HFF-Myc (cell line): ENCODE data around the gene SLC25A48.

Experiments used
- DNase-seq: peaks from one replicate; pipeline ENCODE4 v3.0.0-alpha.2; 2011; ENCODE audit warnings: low read depth; ENCODE audit errors: extremely low read depth
- H3K4me3 ChIP-seq: replicated peaks from 2 replicates; pipeline ENCODE4 v1.5.1; 2011; ENCODE audit warnings: low read depth, mild to moderate bottlenecking, control low read depth, low read length
- TF ChIP-seq, protein P1 (sequence below): IDR thresholded peaks from 2 replicates; pipeline ENCODE4 v1.5.1; 2012; ENCODE audit warnings: mild to moderate bottlenecking, low read depth, low read length, control low read depth; ENCODE audit errors: missing control alignments

SLC25A48 gene

DNA sequence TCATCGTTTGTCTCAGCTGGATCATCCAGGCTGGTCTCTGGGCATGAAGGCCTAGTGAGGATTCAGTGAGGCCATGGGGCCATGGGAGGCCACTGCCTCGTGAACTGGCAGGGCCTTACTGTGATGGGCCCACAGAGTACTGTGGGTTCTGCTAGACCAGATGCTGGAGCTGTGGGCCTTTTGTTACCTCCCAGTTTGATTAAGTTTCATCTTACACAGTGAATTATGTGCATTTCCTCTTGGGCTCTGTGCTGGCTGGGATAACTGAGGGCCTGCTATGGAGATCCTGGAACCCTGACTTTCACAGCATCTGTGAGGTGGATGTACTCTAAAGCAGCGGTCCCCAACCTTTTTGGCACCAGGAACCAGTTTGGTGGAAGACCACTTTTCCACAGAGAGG, 19.7 kb upstream of the SLC25A48 start:
- H3K4me3 ChIP-seq = no peak overlapping the region
- DNase-seq = no peak
- TF ChIP-seq, protein P1, sequence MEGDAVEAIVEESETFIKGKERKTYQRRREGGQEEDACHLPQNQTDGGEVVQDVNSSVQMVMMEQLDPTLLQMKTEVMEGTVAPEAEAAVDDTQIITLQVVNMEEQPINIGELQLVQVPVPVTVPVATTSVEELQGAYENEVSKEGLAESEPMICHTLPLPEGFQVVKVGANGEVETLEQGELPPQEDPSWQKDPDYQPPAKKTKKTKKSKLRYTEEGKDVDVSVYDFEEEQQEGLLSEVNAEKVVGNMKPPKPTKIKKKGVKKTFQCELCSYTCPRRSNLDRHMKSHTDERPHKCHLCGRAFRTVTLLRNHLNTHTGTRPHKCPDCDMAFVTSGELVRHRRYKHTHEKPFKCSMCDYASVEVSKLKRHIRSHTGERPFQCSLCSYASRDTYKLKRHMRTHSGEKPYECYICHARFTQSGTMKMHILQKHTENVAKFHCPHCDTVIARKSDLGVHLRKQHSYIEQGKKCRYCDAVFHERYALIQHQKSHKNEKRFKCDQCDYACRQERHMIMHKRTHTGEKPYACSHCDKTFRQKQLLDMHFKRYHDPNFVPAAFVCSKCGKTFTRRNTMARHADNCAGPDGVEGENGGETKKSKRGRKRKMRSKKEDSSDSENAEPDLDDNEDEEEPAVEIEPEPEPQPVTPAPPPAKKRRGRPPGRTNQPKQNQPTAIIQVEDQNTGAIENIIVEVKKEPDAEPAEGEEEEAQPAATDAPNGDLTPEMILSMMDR = no peak

DNA sequence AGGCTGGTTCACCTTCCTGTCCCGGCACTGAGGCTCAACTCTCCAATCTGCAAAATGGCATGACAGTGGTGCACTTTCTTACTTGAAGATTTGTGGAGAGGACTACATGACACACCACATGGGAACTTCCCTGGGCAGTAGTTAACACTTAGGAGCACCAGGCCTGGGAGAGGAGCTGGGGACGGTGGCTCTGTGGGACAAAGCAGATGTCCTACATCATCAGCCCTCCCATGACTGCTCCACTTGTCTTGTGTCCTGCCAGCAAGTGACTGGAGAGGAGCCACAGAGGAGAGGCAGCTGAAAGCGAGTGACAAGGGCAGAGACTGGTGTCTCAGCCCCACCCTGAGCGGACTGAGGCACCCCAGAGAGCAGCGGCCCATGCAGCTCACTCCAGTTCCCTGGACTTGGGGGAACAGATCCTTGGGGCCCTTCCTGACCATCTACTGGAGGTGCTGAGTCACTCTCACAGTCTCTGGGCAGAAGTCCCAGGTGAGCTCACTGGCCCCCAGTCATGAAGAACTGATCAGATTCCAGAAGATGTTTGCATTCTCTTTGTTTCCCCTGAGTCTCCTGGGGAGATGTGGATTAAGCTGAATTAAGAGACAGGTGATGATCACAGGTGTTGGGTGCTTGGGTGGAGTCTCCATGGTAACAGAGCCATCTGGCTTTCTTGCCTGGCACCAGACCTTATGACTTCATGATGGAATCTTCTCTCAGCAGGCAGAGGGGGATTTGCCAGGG, 13.2 kb upstream of the SLC25A48 start:
- no peak for DNase-seq
- TF ChIP-seq, protein P1 = no peak
- no peak overlapping the region for H3K4me3 ChIP-seq

DNA sequence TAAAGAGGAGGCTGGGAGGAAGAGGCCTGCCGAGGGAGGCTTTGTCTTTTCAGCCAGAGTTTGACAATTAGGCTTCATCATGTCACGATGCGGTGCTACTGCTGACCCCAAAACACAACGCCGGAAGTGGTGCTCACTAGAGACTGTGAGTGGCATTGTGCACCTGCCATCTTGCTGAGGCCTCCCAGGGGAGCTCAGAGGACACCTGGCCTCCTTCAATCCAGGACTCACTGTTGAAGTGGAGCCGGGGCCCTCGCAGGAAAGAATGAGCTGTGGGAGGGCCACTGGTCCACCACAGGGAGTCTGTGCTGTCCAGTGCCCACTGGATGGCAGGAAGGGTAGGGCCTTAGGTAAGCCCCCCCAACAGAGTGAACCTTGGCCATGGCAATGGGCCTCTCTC, 12.7 kb upstream of the SLC25A48 start:
- H3K4me3 ChIP-seq = no peak overlapping the region
- TF ChIP-seq, protein P1 = no peak
- DNase-seq = no peak

DNA sequence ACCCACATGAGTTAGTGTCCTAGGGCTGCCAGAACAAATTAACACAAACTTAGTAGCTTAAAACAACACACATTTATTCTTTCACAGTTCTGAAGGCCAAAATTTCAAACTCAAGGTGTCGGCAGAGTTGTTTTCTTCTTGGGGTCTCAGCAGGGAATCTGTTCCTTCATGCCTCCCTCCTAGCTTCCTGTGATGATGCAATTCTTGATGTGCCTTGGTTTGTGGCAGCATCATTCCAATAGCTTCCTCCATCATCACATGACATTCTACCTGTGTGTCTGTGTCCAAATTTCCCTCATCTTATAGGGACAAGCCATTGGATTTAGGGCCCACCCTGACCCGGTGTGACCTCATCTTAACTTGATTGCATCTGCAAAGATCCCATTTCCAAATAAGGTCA, 12.2 kb upstream of the SLC25A48 start:
- TF ChIP-seq, protein P1 = no peak
- no peak overlapping the region for H3K4me3 ChIP-seq
- DNase-seq = no peak

DNA sequence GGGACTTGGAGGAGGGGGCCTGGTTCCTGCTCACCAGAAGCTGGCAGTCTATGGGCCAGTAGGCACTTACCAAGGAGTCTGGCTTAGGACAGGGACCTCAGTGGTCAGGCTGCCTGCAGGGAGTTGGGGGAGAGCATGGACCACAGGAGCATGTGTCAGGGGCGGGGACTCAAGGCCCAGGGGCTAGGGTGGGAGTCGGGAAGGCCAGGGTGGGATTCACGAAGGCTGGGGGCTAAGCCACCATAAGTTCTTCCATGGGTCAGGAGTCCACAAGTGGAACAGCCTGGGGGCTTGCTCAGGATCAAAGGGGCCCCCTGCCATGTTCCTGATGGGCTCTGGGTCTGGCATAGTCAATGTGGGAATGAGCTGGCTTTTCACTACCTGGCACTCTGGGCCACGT, 11.5 kb upstream of the SLC25A48 start:
- TF ChIP-seq, protein P1 = no peak
- no peak for DNase-seq
- no peak overlapping the region for H3K4me3 ChIP-seq

DNA sequence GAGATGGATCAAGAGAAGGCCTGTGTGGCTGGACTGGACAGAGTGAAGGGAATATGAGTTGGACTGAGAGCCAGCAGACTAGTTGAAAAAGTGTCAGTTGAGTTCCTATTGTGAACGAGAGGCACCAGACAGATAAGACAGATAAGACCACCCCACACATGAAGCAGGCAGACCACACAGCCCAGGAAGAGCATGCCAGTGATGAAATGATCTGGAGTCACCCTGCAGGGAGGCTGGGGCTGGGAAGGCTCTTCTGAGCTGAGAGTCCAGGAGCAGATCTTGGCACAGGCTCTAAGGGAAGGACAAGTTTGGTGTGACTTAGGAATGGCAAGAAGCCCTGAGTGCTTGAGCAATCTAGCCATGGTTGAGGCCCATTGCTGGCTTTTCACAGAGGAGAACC, 10.6 kb upstream of the SLC25A48 start:
- TF ChIP-seq, protein P1 = no peak
- no peak overlapping the region for H3K4me3 ChIP-seq
- DNase-seq = no peak

DNA sequence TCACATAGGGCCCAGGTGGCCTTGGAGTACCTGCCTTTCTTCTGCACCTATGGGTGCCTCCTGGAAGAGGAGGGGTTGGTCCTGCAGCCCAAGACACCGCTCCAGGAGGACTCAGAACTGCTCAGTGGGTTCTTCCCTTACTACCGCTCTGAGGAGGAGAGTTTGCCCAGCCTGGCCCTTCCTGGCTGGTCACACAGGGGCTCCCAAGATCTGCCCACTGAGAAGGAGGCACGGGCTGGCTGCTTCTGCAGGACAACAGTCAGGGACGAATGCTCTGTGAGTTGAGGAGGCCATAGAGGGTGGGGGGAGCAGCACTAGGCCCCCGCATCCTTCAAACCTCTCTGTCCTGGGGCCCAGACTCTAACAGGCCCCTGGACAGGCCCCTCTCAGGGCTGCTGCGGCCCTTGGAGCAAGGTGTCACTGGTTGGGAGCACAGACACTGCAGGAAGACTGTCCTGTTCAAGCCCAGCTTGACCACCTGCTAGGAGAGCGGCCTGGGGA, 9.9 kb upstream of the SLC25A48 start:
- no peak for DNase-seq
- TF ChIP-seq, protein P1 = no peak
- H3K4me3 ChIP-seq = no peak overlapping the region
